GM13977 (cell line): ENCODE measurements around the gene SCFD2.

Source experiments
- DNase-seq: peaks from one replicate; pipeline ENCODE4 v3.0.0; 2012; ENCODE audit warnings: low spot score
- CTCF ChIP-seq: IDR thresholded peaks from 2 replicates; pipeline ENCODE4 v1.5.1; 2012; ENCODE audit warnings: mild to moderate bottlenecking, control low read depth; ENCODE audit not compliant: insufficient read depth; ENCODE audit errors: extremely low read depth, missing control alignments
- in situ Hi-C: fragments of 300-500 bp; cut with MboI; formaldehyde crosslinking; loops from one replicate; pipeline ENCODE4 v1.12.0; 2022; ENCODE audit warnings: low sequenced_read_pairs, low pct_unique_long_range_greater_than_20kb, mixed read lengths, inconsistent platforms; ENCODE audit not compliant: unreplicated experiment

SCFD2 gene

GRCh38 chr4:52939325-52939724 is 426.5 kb downstream of the SCFD2 start:
- DNase-seq, result no peak
- in situ Hi-C loops, result no loop called here
- TF ChIP-seq CTCF, result no peak

GRCh38 chr4:52937829-52938228 is 428.0 kb downstream of the SCFD2 start:
- DNase-seq, result no peak
- in situ Hi-C loops, result no loop called here
- no peak for TF ChIP-seq CTCF

GRCh38 chr4:52936729-52937128 is 429.1 kb downstream of the SCFD2 start:
- no peak for DNase-seq
- TF ChIP-seq CTCF, result no peak
- in situ Hi-C loops, result no loop called here

GRCh38 chr4:52935317-52935716 is 430.5 kb downstream of the SCFD2 start:
- DNase-seq, result no peak
- in situ Hi-C loops, result no loop called here
- no peak for TF ChIP-seq CTCF

- no peak for TF ChIP-seq CTCF
- no peak for DNase-seq
- in situ Hi-C loops, result no loop called here
Observed at GRCh38 chr4:52933738-52934137, 432.1 kb downstream of the SCFD2 start.

GRCh38 chr4:52932591-52933470 is 433.0 kb downstream of the SCFD2 start:
- in situ Hi-C loops, result no loop called here
- DNase-seq, result no peak
- no peak for TF ChIP-seq CTCF
